GM19463 (cell line): ENCODE data around the gene ERCC8.
A peak's percentile ranks its signal among the peaks of the same experiment; 100 is the strongest.
"Not testable (repeated sequence)": the region's sequence is repeated elsewhere in the genome, so short reads cannot be mapped to it uniquely, and the experiment has no call there.

Source experiments
- ATAC-seq: cut with Tn5 transposase; IDR thresholded peaks from one replicate; pipeline ENCODE4 v1.9.1; 2021; ENCODE audit warnings: mild to moderate bottlenecking, moderate library complexity; ENCODE audit not compliant: unreplicated experiment

Gene ERCC8

GRCh38 chr5:60918466-60918865 lies 26.4 kb downstream of the ERCC8 start:
- no peak for ATAC-seq

GRCh38 chr5:60916646-60917045 lies 28.2 kb downstream of the ERCC8 start:
- ATAC-seq: no peak

- ATAC-seq: no peak
Observed at GRCh38 chr5:60903356-60903755, 41.5 kb downstream of the ERCC8 start.

GRCh38 chr5:60896991-60897390 lies 47.9 kb downstream of the ERCC8 start:
- no peak for ATAC-seq

GRCh38 chr5:60893521-60893920 lies 51.3 kb downstream of the ERCC8 start:
- ATAC-seq: no peak

- no peak for ATAC-seq
Observed at GRCh38 chr5:60891667-60892066, 53.2 kb downstream of the ERCC8 start.

GRCh38 chr5:60888359-60889061 lies 56.4 kb downstream of the ERCC8 start:
- ATAC-seq: peak; percentile 83

- no peak for ATAC-seq
Observed at GRCh38 chr5:60887746-60888145, 57.1 kb downstream of the ERCC8 start.

GRCh38 chr5:60887096-60887495 lies 57.8 kb downstream of the ERCC8 start:
- no peak for ATAC-seq

GRCh38 chr5:60886158-60886557 lies 58.7 kb downstream of the ERCC8 start:
- ATAC-seq: no peak

GRCh38 chr5:60883229-60883628 lies 61.6 kb downstream of the ERCC8 start:
- no peak for ATAC-seq

- no peak for ATAC-seq
Observed at GRCh38 chr5:60872892-60873291, 72.0 kb downstream of the ERCC8 start.

- ATAC-seq: no peak
Observed at GRCh38 chr5:60870857-60871256, 74.0 kb downstream of the ERCC8 start.

- not testable (repeated sequence) for ATAC-seq
Observed at GRCh38 chr5:60860572-60860971, 84.3 kb downstream of the ERCC8 start.

GRCh38 chr5:60856066-60856465 lies 88.8 kb downstream of the ERCC8 start:
- no peak for ATAC-seq

GRCh38 chr5:60852940-60853339 lies 91.9 kb downstream of the ERCC8 start:
- no peak for ATAC-seq

GRCh38 chr5:60852317-60852716 lies 92.6 kb downstream of the ERCC8 start:
- no peak for ATAC-seq

- ATAC-seq: no peak
Observed at GRCh38 chr5:60851626-60852025, 93.2 kb downstream of the ERCC8 start.

- ATAC-seq: no peak
Observed at GRCh38 chr5:60846298-60846697, 98.6 kb downstream of the ERCC8 start.

GRCh38 chr5:60843936-60844905 lies 100.6 kb downstream of the ERCC8 start, which contains the start of gene ELOVL7:
ELOVL7 (minus strand) TSS chr5:60844269; CDS start chr5:60787397, 56,872 bp downstream.
- peak; percentile 94 for ATAC-seq

GRCh38 chr5:60843386-60843935 lies 101.4 kb downstream of the ERCC8 start:
- peak; percentile 27 for ATAC-seq
